H7 (cell line): ENCODE results near the gene CLSTN2. TPM values are rescaled to one million over a fixed set of nuclear protein-coding genes. Genes with fewer than 3 reads are reported as not detected.

Experiments used
- DNase-seq: peaks from one replicate; pipeline ENCODE4 v3.0.0; 2012
- H3K27me3 ChIP-seq: 2 replicates; pipeline ENCODE4 v1.6.0; 2011; ENCODE audit warnings: mild to moderate bottlenecking, low read length; ENCODE audit not compliant: control insufficient read depth, insufficient read depth
- H3K36me3 ChIP-seq: replicated peaks from 2 replicates; pipeline ENCODE4 v1.5.1; 2011; ENCODE audit warnings: low read length; ENCODE audit not compliant: control insufficient read depth, insufficient read depth
- H3K4me3 ChIP-seq: 2 replicates; pipeline ENCODE4 v1.5.1; 2011; ENCODE audit warnings: low read depth, mild to moderate bottlenecking, control low read depth, low read length, moderate library complexity; ENCODE audit not compliant: insufficient read depth
- total RNA-seq: library from RNA; depleted of rRNA; stranded (reverse); fragments of >200 nt; shearing (Covaris generic); gene quantifications from 2 replicates; pipeline ENCODE4 v1.2.3, GENCODE V29; 2014

CLSTN2 gene
- total RNA-seq, 1 experiment from 2014 or later: 0.10 TPM

GRCh38 chr3:140187656-140188221 lies 252.8 kb downstream of the CLSTN2 start:
- no peaks in the 10 kb centered on the region for H3K27me3 ChIP-seq
- DNase-seq: no peak
- no peaks in the 10 kb centered on the region for H3K36me3 ChIP-seq
- H3K4me3 ChIP-seq: no peak overlapping the region

- Histone ChIP-seq H3K4me3 (no peak overlapping the region), H3K36me3 (no peaks in the 10 kb centered on the region), H3K27me3 (no peaks in the 10 kb centered on the region)
- DNase-seq: no peak
Measured at GRCh38 chr3:140188285-140188684, 253.3 kb downstream of the CLSTN2 start.

GRCh38 chr3:140189267-140189666 lies 254.3 kb downstream of the CLSTN2 start:
- H3K27me3 ChIP-seq: no peaks in the 10 kb centered on the region
- H3K36me3 ChIP-seq: no peaks in the 10 kb centered on the region
- DNase-seq: no peak
- no peak overlapping the region for H3K4me3 ChIP-seq

- Histone ChIP-seq H3K4me3 (no peak overlapping the region), H3K36me3 (no peaks in the 10 kb centered on the region), H3K27me3 (no peaks in the 10 kb centered on the region)
- DNase-seq: no peak
Measured at GRCh38 chr3:140189976-140190375, 255.0 kb downstream of the CLSTN2 start.

GRCh38 chr3:140196970-140197369 lies 262.0 kb downstream of the CLSTN2 start:
- Histone ChIP-seq H3K4me3 (no peak overlapping the region), H3K36me3 (no peaks in the 10 kb centered on the region), H3K27me3 (no peaks in the 10 kb centered on the region)
- DNase-seq: no peak

GRCh38 chr3:140198242-140198641 lies 263.3 kb downstream of the CLSTN2 start:
- no peak overlapping the region for H3K4me3 ChIP-seq
- no peaks in the 10 kb centered on the region for H3K36me3 ChIP-seq
- no peaks in the 10 kb centered on the region; the same call in 1 of the 2 replicates for H3K27me3 ChIP-seq
- no peak for DNase-seq

GRCh38 chr3:140199008-140199407 lies 264.0 kb downstream of the CLSTN2 start:
- no peaks in the 10 kb centered on the region; the same call in 1 of the 2 replicates for H3K27me3 ChIP-seq
- H3K4me3 ChIP-seq: no peak overlapping the region
- no peak for DNase-seq
- H3K36me3 ChIP-seq: no peaks in the 10 kb centered on the region

- Histone ChIP-seq H3K27me3 (no peaks in the 10 kb centered on the region; the same call in 1 of the 2 replicates), H3K4me3 (no peak overlapping the region), H3K36me3 (no peaks in the 10 kb centered on the region)
- no peak for DNase-seq
Measured at GRCh38 chr3:140199743-140200142, 264.8 kb downstream of the CLSTN2 start.

GRCh38 chr3:140203510-140203909 lies 268.5 kb downstream of the CLSTN2 start:
- DNase-seq: no peak

GRCh38 chr3:140204271-140204984 lies 269.4 kb downstream of the CLSTN2 start:
- Histone ChIP-seq H3K4me3 (no peak overlapping the region), H3K27me3 (no peaks in the 10 kb centered on the region; the same call in 1 of the 2 replicates), H3K36me3 (no peaks in the 10 kb centered on the region)
- DNase-seq: no peak

More at GRCh38 chr3:140203510-140203909, 268.5 kb downstream of the CLSTN2 start:
- Histone ChIP-seq H3K27me3 (no peaks in the 10 kb centered on the region; the same call in 1 of the 2 replicates), H3K4me3 (no peak overlapping the region), H3K36me3 (no peaks in the 10 kb centered on the region)

GRCh38 chr3:140205598-140205997 lies 270.6 kb downstream of the CLSTN2 start:
- no peaks in the 10 kb centered on the region; the same call in 1 of the 2 replicates for H3K27me3 ChIP-seq
- H3K4me3 ChIP-seq: no peak overlapping the region
- DNase-seq: no peak
- H3K36me3 ChIP-seq: no peaks in the 10 kb centered on the region

GRCh38 chr3:140206196-140207040 lies 271.4 kb downstream of the CLSTN2 start:
- DNase-seq: peak; percentile 27
- Histone ChIP-seq H3K4me3 (no peak overlapping the region), H3K27me3 (no peaks in the 10 kb centered on the region; the same call in 1 of the 2 replicates), H3K36me3 (no peaks in the 10 kb centered on the region)

- no peak for DNase-seq
- Histone ChIP-seq H3K27me3 (no peaks in the 10 kb centered on the region; the same call in 1 of the 2 replicates), H3K36me3 (no peaks in the 10 kb centered on the region), H3K4me3 (no peak overlapping the region)
Measured at GRCh38 chr3:140207541-140207940, 272.6 kb downstream of the CLSTN2 start.

GRCh38 chr3:140216249-140216648 lies 281.3 kb downstream of the CLSTN2 start:
- Histone ChIP-seq H3K27me3 (no peaks in the 10 kb centered on the region; the same call in 1 of the 2 replicates), H3K4me3 (no peak overlapping the region), H3K36me3 (no peaks in the 10 kb centered on the region)
- no peak for DNase-seq
